ENCODE data around the gene TPK1.

- TF ChIP-seq CTCF (conservative IDR thresholded peaks at IDR 0.05; ENCODE audit: low read depth, low read length) (no peak), POLR2A (IDR thresholded peaks at IDR 0.05; ENCODE audit: low read depth, low read length) (no peak), CEBPB (IDR thresholded peaks at IDR 0.05; ENCODE audit: low read depth, low read length) (no peak), FOS (IDR thresholded peaks at IDR 0.05; ENCODE audit: low read depth, low read length) (no peak), RFX5 (IDR thresholded peaks at IDR 0.05; ENCODE audit: low read depth, low read length) (no peak), MXI1 (IDR thresholded peaks at IDR 0.05; ENCODE audit: borderline replicate concordance, low read depth, low read length) (no peak), USF2 (IDR thresholded peaks at IDR 0.05; ENCODE audit: low read depth, low read length) (no peak), ELK1 (IDR thresholded peaks at IDR 0.05; ENCODE audit: borderline replicate concordance, low read depth, low read length) (no peak), RAD21 (IDR thresholded peaks at IDR 0.05; ENCODE audit: low read length) (no peak), MAZ (IDR thresholded peaks at IDR 0.05; ENCODE audit: borderline replicate concordance, low read depth, low read length) (no peak), MAFK (IDR thresholded peaks at IDR 0.05; ENCODE audit: low read depth, low read length) (no peak), SMC3 (IDR thresholded peaks at IDR 0.05; ENCODE audit: low read depth, low read length) (no peak), RCOR1 (IDR thresholded peaks at IDR 0.05; ENCODE audit: insufficient replicate concordance, low read length) (no peak)
These were observed 260.4 kb downstream of the TPK1 start for GRCh38 chr7:144575456-144575855.
